KOPT-K1 (cell line): ENCODE measurements around the gene PRMT7.
A peak's percentile ranks its signal among the peaks of the same experiment; 100 is the strongest.

Experiments
- H3K27ac ChIP-seq: fragments of 200-600 bp; sonication (generic); 2 replicates; pipeline ENCODE4 v1.5.1; 2016; ENCODE audit warnings: antibody characterized with exemption, mild to moderate bottlenecking, low read depth, low read length; ENCODE audit not compliant: poor library complexity, severe bottlenecking
- H3K36me3 ChIP-seq: fragments of 200-600 bp; sonication (generic); 2 replicates; pipeline ENCODE4 v1.5.1; 2017; ENCODE audit warnings: antibody characterized with exemption, mild to moderate bottlenecking, low read length, moderate library complexity; ENCODE audit not compliant: insufficient read depth
- H3K9me3 ChIP-seq: fragments of 200-600 bp; sonication (generic); 2 replicates; pipeline ENCODE4 v1.5.1; 2017; ENCODE audit warnings: antibody characterized with exemption, low read length, mild to moderate bottlenecking; ENCODE audit not compliant: insufficient read depth, poor library complexity, severe bottlenecking

Gene PRMT7

GRCh38 chr16:68345958-68346635 lies 35.3 kb downstream of the PRMT7 start:
- Histone ChIP-seq H3K9me3 (no peaks in the 10 kb centered on the region), H3K36me3 (peaks cover 99% of the 10 kb centered on the region), H3K27ac (no peak overlapping the region)

DNA sequence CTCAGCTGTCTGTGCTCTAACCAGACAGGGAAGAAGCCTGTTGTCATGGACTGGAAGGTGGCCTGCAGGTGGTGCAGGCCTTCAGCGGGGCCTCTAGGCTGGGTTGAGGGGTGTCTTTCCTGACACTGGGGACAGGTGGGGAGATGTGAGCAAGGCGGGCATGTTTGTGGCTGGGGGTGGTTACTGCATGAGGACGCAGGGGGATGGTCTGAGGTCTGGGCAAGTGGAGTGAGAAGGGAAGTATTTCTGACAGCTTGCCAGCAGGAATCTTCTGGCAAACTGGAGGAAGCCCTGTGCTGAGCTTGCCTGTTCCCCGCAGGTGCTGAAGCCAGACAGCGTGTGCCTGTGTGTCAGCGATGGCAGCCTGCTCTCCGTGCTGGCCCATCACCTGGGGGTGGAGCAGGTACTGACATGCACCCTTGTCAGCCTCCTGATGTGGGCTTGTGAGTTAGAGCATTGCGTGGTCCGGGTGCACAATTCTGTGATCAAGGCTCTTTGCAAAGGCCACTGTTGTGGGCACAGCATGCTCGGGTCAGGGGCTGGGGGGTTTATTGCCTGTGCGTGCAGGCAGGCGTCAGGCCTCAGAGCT lies 36.2 kb downstream of the PRMT7 start:
- peaks cover 99% of the 10 kb centered on the region for H3K36me3 ChIP-seq
- no peaks in the 10 kb centered on the region for H3K9me3 ChIP-seq
- no peak overlapping the region for H3K27ac ChIP-seq

- Histone ChIP-seq H3K27ac (no peak overlapping the region), H3K9me3 (no peaks in the 10 kb centered on the region), H3K36me3 (peaks cover 99% of the 10 kb centered on the region)
Measured at GRCh38 chr16:68347605-68348004, 36.8 kb downstream of the PRMT7 start.

DNA sequence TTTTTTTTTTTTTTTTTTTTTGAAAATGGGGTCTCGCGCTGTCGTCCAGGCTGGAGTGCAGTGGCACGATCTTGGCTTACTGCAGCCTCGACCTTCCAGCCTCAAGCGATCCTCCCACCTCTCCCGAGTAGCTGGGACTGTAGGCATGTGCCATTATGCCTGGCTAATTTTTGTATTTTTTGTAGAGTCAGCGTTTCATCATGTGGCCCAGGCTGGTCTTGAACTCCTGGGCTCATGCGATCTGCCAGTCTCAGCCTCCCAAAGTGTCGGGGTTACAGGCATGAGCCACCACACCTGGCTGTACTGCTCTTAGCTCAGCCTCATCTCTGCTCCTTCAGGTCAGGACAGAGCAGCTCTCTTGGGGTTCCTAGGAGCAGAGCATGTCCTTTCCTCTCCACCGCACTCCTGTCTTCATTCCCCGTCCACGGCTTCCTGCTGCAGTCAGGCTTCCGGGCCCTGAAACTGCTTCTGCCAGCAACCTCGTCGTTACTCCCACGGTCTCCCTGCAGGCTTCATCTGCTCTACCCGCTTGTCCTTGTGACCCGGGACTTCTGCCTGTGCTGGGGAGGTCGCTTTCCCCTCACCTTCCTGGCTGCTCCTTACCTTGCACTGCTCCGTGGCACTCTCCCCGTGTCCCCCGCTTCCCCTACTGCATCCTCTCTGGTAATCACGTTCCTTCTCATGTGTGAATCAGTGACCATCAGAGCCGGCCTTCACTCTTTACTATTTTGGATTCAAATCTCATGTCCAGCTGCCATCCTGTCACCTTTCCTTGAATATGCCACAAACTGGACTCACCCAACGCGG lies 38.0 kb downstream of the PRMT7 start:
- Histone ChIP-seq H3K9me3 (no peaks in the 10 kb centered on the region), H3K36me3 (peaks cover 100% of the 10 kb centered on the region), H3K27ac (no peak overlapping the region)

DNA sequence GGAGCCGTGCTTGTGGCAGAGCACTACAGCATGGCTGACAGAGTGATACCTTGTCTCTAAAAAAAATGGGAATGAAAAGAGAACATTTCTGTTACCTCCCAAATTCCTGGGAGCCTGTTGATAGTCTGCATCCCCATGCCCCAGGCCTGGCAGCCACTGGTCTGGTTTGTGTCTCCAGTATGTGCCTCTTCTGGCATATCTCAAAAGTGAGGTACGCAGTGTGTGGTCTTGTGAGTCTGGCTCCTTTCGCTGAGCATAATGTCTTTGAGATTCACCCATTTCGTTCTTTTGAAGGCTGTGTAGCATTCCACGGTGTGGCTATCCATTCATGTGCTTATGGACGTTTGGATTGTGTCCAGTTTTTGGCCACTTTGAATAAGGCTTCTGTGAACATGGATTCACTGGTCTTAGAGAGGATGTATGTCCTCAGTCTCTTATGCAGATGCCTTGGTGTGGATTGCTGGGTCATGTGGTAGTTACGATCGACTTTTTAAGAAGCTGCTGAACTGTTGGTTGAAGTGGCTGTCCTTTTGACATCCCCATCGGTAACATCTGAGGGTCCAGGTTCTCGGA lies 39.1 kb downstream of the PRMT7 start:
- Histone ChIP-seq H3K9me3 (no peaks in the 10 kb centered on the region), H3K27ac (no peak overlapping the region), H3K36me3 (peaks cover 100% of the 10 kb centered on the region)

DNA sequence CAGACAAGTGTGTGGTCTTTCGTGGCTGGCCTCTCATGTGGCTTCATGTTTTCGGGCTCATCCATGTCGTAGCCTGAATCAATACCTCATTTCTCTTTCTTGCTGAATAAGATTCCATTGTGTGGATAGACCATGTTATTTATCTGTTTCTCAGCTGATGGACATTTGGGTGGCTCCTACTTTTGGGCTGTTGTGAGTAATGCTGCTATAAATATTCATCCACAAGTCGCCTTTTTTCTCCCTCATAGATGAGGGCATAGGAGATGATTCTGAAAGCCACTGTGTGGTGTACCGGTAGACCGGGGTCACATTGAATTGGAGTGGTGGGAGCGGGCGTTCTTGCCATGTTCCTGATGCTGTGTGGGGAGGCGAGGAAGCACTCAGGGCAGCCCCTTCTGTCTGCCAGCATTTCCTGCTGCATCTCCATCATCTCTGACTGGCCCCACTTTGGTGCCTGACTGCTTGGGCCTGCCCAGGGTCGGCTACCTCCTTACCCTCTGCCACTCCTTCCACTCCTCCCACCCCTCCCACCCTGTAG lies 40.1 kb downstream of the PRMT7 start:
- no peaks in the 10 kb centered on the region for H3K9me3 ChIP-seq
- H3K27ac ChIP-seq = no peak overlapping the region
- peaks cover 100% of the 10 kb centered on the region for H3K36me3 ChIP-seq

- H3K9me3 ChIP-seq = no peaks in the 10 kb centered on the region
- peaks cover 96% of the 10 kb centered on the region for H3K36me3 ChIP-seq
- H3K27ac ChIP-seq = no peak overlapping the region
Measured at GRCh38 chr16:68351463-68351862, 40.6 kb downstream of the PRMT7 start.

DNA sequence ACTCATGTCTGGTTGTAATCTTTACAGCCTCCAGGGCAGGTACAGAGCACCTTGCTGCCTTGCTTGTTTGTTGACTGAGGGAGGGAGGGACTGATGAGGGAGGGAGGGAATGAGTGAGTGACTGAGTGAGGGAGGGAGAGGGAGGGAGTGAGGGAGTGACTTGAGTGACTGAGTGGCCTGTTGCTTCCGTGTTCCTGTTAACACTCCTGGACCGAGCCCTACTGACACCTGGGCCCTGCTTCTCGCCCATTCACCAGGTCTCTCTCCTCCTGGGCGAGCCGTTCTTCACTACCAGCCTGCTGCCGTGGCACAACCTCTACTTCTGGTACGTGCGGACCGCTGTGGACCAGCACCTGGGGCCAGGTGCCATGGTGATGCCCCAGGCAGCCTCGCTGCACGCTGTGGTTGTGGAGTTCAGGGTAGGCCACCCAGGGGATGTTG lies 41.2 kb downstream of the PRMT7 start:
- no peak overlapping the region for H3K27ac ChIP-seq
- H3K9me3 ChIP-seq = no peaks in the 10 kb centered on the region
- peaks cover 95% of the 10 kb centered on the region for H3K36me3 ChIP-seq

- Histone ChIP-seq H3K9me3 (no peaks in the 10 kb centered on the region), H3K36me3 (peaks cover 95% of the 10 kb centered on the region), H3K27ac (no peak overlapping the region)
Measured at GRCh38 chr16:68353366-68353765, 42.5 kb downstream of the PRMT7 start.

GRCh38 chr16:68354816-68355215 lies 44.0 kb downstream of the PRMT7 start:
- H3K27ac ChIP-seq = no peak overlapping the region
- peaks cover 95% of the 10 kb centered on the region for H3K36me3 ChIP-seq
- no peaks in the 10 kb centered on the region for H3K9me3 ChIP-seq

- peaks cover 93% of the 10 kb centered on the region for H3K36me3 ChIP-seq
- H3K27ac ChIP-seq = peak overlapping the region; percentile 1
- no peaks in the 10 kb centered on the region for H3K9me3 ChIP-seq
Measured at GRCh38 chr16:68355447-68356248, 44.8 kb downstream of the PRMT7 start.

- no peaks in the 10 kb centered on the region for H3K9me3 ChIP-seq
- peak overlapping the region; percentile 41 for H3K27ac ChIP-seq
- peaks cover 85% of the 10 kb centered on the region for H3K36me3 ChIP-seq
Measured at GRCh38 chr16:68356249-68356918, 45.6 kb downstream of the PRMT7 start.

DNA sequence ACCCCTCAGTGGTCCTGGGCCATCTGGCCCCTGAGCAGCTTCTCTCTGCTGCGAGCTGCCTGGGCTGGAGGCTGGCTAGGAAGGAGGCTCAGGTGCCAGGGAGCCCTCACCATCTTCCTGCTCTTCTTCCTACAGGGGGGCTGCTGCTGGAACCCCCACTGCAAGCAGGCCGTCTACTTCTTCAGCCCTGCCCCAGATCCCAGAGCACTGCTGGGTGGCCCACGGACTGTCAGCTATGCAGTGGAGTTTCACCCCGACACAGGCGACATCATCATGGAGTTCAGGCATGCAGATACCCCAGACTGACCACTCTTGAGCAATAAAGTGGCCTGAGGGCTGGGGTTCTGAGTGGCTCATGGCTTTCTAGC lies 46.1 kb downstream of the PRMT7 start:
- peaks cover 80% of the 10 kb centered on the region for H3K36me3 ChIP-seq
- peak overlapping the region; percentile 41 for H3K27ac ChIP-seq

DNA sequence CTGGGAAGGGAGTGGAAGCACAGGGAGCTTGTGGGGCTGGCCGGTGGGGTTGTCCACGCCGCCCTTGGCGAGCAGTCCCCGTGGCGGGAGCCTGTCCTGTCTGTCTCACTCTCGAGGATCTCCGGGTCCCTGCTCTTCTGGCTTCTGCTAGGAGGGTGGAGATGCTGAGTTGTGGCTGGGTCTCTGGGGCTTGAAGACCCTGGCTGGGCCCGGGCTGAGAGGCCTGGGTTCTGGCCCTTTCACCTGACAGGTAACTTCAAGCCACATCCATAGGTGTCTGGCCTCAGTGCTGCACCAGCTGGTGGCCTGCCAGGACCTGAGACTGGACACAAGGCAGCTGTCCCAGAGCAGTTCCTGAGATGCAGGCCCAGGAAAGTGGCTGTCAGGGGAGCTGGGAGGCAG lies 46.7 kb downstream of the PRMT7 start:
- Histone ChIP-seq H3K9me3 (no peaks in the 10 kb centered on the region), H3K36me3 (peaks cover 74% of the 10 kb centered on the region), H3K27ac (no peak overlapping the region)

More for the DNA sequence above, 46.1 kb downstream of the PRMT7 start:
- H3K9me3 ChIP-seq = no peaks in the 10 kb centered on the region
